ENCODE measurements around the gene RAI1.

Gene RAI1

DNA sequence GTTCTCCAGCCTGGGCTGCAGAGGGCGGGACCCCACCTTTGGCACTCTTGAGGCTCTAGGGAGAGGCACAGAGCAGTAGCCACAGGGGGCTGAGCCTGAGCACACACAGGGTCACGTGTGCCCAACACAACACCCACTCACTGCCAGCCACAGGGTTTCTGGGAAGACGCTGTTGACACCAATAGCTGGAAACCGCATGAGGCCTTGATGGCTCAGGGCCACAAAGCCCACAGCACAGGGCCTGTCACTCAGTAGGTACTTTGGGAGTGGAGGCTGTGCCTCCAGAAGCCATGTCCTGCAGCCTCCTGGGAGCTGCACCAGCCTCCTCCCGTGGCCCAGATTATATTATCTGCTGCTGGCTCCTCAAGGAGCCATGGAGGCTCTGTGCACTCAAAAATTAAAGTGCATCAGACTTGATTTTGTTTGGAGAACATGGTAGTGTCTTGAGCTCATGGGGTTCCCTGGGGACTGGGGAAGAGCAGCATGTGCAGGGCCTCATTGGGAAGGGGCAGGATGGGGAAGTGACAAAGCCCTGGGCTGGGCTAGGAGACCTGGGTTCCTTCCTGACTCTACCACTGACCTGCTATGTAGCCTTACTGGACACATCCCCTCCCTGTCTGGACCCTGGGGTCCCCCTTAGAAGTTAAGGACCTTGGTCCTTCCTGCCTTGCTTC, 168.0 kb downstream of the RAI1 start:
- peak; percentile 88 to 90 for DNase-seq

DNA sequence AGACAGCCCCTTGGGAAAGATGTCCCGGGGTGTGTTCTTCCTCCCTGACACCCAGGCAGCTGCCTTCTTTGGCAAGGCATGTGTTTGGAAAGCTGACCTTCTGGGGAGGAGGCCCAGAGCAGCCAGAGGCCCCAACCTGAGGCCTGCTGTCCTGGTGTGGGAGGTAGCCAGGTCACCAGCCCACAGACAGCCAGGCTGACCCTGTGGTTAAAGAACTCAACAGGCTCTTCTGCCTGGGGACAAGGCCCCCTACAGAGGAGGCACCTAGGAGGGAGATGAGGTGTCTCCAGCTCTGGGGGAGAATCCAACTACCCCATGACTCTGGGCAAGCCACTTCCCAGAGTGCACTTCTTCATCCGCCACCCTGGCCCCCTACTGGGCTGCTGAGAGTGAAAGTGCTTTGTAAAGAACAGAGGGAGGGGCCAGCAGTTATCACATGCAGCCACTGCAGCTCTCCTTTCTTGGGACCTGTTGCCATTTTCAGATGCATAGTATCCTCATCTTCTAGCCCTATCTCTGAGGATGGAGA, 168.7 kb downstream of the RAI1 start:
- peak; percentile 77 to 84 for DNase-seq

DNA sequence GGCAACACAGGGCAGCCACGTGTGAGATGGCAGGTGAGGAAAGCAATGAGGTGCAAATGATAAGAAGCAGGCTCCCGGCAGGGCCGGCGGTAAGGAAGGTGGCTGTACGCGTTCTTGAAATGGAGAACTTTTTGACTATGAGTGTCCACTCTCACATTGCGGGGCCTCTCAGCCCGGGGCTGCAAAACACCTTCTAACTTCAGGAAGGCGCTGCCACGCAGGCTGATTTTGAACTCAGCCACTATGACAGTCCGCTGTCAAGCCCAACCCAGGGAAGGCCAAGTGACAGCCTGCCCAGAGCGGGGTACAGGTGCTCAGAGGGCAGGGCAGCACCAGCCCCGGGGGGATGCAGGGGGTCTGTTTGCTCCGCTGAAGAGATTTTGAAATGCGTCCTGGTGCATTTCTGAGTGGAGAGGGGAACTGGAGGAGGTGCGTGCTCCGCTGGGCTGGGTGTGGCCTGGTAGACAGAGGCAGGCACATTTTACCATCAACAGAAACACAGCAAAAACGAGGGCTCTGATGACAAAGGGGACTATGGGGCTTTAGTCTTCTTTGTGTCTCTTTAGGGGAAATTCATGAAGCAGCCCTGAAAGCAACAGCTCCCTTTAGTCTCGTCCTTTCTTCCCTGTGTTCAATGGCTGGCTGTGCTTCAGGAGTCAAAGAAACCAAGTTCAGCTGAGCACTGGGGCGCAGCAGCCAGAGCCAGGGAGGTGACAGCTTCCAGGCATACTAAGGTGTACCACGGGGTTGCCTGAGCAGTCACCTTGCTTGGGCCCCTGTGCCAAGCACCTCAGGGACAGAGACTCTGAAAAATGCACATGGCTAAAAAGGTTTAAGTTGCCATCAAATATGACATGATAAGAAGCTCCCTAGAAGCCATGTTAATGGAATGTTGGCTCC, 170.1 kb downstream of the RAI1 start:
- no peak for DNase-seq

DNA sequence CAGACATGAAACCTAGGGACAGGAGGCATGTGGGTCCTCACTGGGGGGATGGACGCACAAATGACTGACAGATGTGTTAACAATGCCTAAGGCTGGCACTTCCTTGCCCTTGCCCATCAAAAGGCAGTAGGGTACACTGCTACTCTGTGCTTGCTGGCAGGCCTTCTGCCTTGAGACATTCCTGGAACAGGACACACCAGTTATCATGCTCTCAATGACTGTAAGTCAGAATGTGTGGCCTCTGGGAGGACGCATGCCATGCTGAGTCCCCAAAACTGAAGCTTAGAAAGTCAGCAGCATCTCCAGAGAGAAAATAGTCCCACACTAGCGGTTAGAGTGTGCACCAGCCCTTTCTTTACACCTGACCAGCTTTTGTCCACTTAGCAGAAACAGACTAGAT, 171.7 kb downstream of the RAI1 start:
- DNase-seq: no peak

DNA sequence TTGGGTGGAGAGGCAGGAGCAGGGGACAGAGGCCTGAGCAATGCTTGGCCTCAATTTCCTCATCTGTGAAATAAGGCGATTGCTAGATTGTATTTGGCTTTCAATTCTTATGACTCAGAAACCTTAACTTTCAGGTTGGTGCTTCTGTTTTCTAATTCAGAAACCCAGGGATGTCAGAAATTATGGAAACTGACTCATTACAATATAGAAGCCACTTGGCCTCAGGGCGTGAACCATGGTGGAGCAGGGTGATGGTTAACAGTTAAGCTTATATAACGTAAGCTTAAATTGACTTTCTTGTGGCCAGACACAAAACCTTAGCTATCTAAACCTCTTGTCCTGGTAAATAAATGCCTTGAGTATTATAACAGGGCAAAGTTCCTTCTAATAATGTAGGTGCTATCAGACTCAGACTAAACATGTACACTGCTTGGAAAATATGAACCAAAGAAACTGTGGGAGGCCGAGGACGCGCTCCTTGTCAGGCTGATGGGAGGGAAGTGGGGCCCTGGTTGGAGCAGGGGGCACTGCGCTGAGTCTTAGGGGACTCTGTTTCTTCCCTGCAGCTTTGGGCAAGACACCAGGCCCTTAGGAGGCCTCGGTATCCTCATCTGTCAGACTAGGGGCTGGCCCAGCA, 172.7 kb downstream of the RAI1 start:
- DNase-seq: no peak

DNA sequence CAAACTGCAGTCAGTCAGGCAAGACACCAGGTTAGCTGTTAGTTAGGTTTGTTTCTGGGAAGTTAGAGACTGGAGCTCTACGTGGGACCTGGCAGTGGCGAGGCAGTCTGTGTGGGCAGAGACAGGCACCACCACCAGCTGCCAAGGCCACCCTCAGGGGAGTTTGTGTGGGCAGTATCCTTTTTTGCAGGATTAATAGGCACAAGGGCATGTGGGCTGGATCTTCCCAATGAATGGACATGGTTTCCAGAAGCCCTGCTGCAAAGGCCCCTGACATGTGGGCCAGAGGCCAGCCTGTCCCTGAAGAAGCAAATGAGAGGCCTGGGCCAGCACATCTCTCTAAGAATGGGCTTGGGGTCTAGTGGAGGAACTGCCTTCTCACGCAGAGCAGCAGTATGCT, 174.7 kb downstream of the RAI1 start:
- no peak for DNase-seq

DNA sequence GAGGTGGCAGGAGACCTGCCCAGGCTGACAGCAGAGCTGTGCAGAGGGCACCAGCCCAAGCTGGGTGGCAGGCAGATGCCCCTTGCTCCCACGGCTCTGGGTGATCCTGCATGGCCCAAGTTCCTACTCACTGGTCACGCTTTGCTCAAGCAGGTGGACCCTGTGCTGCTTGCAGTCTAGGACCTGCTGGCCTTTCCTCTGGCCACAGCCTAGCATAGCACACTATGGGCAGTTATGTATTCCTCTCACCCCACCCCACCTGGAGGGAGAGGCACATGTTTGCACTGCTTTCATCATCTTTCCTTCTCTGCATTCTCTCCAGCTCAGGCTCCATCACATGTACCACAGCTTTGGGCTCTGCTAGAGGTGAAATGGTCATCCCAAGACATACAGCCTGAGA, 175.1 kb downstream of the RAI1 start:
- no peak for DNase-seq

DNA sequence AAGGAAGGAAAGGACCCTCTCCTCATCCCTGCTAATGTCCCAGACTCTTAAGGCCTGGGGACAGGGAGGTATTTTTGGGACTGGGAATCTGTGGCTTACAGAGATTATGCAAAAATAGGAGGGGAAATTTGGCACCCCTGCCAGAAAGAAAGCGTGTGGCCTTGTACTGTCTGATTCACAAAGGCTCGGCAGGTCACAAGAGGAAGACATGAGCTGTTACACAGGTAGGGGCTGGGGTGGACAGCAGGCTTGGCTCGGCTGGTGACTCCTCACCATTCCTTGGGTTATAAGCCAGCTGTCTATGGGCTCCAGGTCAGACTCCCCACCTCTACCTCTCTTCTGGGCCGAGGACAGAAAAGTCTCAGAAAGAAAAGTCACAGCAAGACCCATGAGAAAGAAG, 176.2 kb downstream of the RAI1 start:
- no peak for DNase-seq

DNA sequence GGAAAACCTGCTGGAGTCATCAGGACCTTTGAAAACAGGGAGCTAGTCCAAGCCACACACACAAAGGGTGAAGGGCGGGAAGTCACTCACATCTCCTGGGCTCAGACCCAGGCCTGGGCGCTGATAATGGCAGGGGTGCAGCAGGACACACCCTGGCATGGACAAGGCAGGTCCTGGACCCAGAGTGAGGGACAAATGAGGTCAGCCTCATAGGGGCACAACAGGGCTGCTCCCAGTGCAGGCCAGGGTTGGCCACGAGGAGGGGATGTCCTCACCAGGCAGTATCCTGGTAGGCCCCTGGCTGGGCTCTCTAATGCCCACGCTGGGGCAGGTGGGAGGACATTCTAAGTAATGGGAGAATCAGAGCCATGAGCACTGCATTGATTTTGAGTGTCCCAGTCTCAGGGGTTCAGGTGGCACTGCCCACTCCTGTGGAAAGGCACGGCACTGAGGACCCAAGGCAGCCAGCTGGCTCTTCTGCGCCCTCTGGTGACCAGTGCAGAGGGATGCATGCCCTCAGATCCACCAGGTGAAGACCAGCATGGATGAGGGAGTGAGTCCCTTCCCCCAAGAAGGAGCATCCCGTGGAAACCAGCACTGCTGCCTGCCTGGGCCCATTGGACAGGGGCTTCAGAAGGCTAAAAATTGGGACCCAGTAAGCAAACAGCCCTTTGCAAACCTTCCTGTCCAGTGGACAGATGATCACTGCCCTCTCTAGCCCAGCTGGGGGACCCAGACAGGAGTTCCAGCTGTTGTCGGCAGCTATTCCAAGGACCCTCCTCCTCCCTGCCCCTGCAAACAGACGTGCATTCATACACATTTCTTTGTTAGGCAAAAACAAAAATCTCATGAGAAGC, 178.9 kb downstream of the RAI1 start:
- peak; percentile 75 to 76 for DNase-seq

DNA sequence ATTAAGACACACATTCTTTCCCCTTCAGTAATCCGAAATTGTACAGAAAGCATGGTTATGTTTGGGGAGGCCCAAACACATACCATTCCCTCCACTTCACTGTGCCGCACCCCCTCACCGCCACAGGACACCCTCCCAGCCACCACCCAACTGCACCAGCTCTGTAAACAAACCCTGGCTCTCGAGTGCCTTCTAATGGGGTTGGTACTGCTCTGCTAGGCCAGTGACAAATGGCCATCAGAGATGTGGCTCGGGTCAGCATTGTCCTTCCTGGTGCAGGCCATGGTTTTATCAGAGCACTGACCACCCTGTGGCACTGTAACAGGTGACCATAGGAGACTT, 179.5 kb downstream of the RAI1 start:
- DNase-seq: no peak

Measured in CD4-positive, alpha-beta T cell treated with Interleukin-4 for 1 hour (primary cell).